ENCODE results near the gene SLC39A7.

GRCh38 chr6:33160096-33160495 is 40.6 kb upstream of the SLC39A7 start:
- no peak for TF ChIP-seq CTCF (IDR thresholded peaks at IDR 0.05)
- no peak for TF ChIP-seq POLR2A (IDR thresholded peaks at IDR 0.05)
